ENCODE results near the gene MCM9. TPM values are rescaled to one million over a fixed set of nuclear protein-coding genes. Genes with fewer than 3 reads are reported as not detected.

Gene MCM9
- total and polyA plus RNA-seq, 2 of the 13 experiments (the other 11 are each of a cell fraction or from before 2014, with no cell fraction given): 3.8 to 17.2 TPM

- TF ChIP-seq FUBP1 (CRISPR knock-in tag; IDR thresholded peaks at IDR 0.05; ENCODE audit: borderline replicate concordance) (no peak), ZFX (CRISPR knock-in tag; IDR thresholded peaks at IDR 0.05; ENCODE audit: low read depth) (peak; percentile 73), PREB (CRISPR knock-in tag; IDR thresholded peaks at IDR 0.05) (no peak), CEBPZ (IDR thresholded peaks at IDR 0.05; ENCODE audit: low read length) (no peak), HMGA1 (CRISPR knock-in tag; conservative IDR thresholded peaks at IDR 0.05) (no peak), NFKB2 (CRISPR knock-in tag; IDR thresholded peaks at IDR 0.05; ENCODE audit: borderline replicate concordance) (peak; percentile 72; the same call in 1 of the 2 replicates), DDIT3 (CRISPR knock-in tag; IDR thresholded peaks at IDR 0.05) (no peak), AKNA (CRISPR knock-in tag; IDR thresholded peaks at IDR 0.05; ENCODE audit: borderline replicate concordance) (peak; percentile 44; the same call in 1 of the 2 replicates), ZNF225 (CRISPR knock-in tag; IDR thresholded peaks at IDR 0.05) (peak; percentile 73), HIC2 (CRISPR knock-in tag; IDR thresholded peaks at IDR 0.05; ENCODE audit: low read depth) (no peak), ZNF33B (CRISPR knock-in tag; IDR thresholded peaks at IDR 0.05) (no peak), ZNF136 (CRISPR knock-in tag; IDR thresholded peaks at IDR 0.05; ENCODE audit: low read depth) (0 out of 2 replicates have a peak, but pooled peaks have one; percentile 11), KDM5B (CRISPR knock-in tag; IDR thresholded peaks at IDR 0.05; ENCODE audit: borderline replicate concordance) (peak; percentile 87; the same call in 1 of the 2 replicates)
Measured at GRCh38 chr6:118894425-118895260, 40.3 kb downstream of the MCM9 start (continued).
